ENCODE data around the gene NTMT1. TPM values are rescaled to one million over a fixed set of nuclear protein-coding genes. Genes with fewer than 3 reads are reported as not detected.

NTMT1 gene
- total RNA-seq, 3 donors from 2014 or later: 17.8 to 31.1 (median 27.4) TPM

DNA sequence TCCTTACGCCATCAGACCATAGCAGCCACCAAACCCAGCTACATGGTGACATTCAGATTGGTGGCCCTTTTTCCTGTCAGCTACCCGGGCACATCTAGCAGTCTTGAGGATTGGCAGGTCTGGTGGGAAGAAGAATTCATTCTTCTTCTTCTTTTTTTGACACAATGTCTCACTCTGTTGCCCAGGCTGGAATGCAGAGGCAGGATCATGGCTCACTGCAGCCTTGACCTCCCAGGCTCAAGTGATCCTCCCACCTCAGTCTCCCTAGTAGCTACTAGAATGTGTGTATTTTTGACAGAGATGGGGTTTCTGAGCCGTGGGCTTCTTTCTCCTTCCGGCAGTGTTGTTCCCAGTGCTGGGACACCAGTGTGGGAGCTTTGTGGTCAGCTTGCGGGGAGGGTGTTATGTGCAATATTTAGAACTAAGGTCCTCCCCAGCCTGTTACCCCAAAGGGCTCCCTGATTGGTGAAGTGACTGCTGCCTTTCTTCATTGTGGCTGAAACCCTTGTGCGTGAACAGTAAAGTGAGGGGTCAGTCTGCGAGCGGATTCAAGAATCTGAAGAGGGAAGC is 3.4 kb downstream of the NTMT1 start:
- H3K27ac ChIP-seq: no peak overlapping the region
- intact Hi-C loops (cut with DNase I; ENCODE audit: low total_unique reads): no loop called here
- no peaks in the 10 kb centered on the region for H3K9me3 ChIP-seq
- H3K4me3 ChIP-seq: no peak overlapping the region
- no peak for DNase-seq (ENCODE audit: low spot score in 2 of 2)
- TF ChIP-seq POLR2A (IDR thresholded peaks at IDR 0.05): no peak
- TF ChIP-seq CTCF (IDR thresholded peaks at IDR 0.05): no peak
- no peak for TF ChIP-seq POLR2AphosphoS5 (IDR thresholded peaks at IDR 0.05)
- H3K4me1 ChIP-seq: peaks cover 11 to 34% of the 10 kb centered on the region in 2 donors
- H3K27me3 ChIP-seq: no peaks in the 10 kb centered on the region
- H3K36me3 ChIP-seq: no peaks in the 10 kb centered on the region

GRCh38 chr9:129630967-129631673 is 5.2 kb downstream of the NTMT1 start:
- Histone ChIP-seq H3K9me3 (no peaks in the 10 kb centered on the region), H3K4me1 (peaks cover 11 to 34% of the 10 kb centered on the region in 2 donors), H3K27ac (peak overlapping the region; percentile 70 to 80), H3K27me3 (no peaks in the 10 kb centered on the region), H3K36me3 (no peaks in the 10 kb centered on the region), H3K4me3 (peak overlapping the region in 1 of 3 donors; percentile 46)
- no peak for TF ChIP-seq POLR2A (IDR thresholded peaks at IDR 0.05)
- peak in 1 of 3 donors; percentile 16 for TF ChIP-seq CTCF (IDR thresholded peaks at IDR 0.05)
- TF ChIP-seq POLR2AphosphoS5 (IDR thresholded peaks at IDR 0.05): no peak
- intact Hi-C loops (cut with DNase I; ENCODE audit: low total_unique reads): no loop called here
- DNase-seq (ENCODE audit: low spot score in 2 of 2): no peak

- TF ChIP-seq CTCF (IDR thresholded peaks at IDR 0.05) (no peak), POLR2AphosphoS5 (IDR thresholded peaks at IDR 0.05) (no peak), POLR2A (IDR thresholded peaks at IDR 0.05) (no peak)
- no peaks in the 10 kb centered on the region for H3K36me3 ChIP-seq
- H3K27me3 ChIP-seq: no peaks in the 10 kb centered on the region
- H3K27ac ChIP-seq: peak overlapping the region; percentile 70 to 80
- no peaks in the 10 kb centered on the region for H3K9me3 ChIP-seq
- DNase-seq (ENCODE audit: low spot score in 2 of 2): no peak
- peaks cover 9 to 33% of the 10 kb centered on the region in 2 donors for H3K4me1 ChIP-seq
- intact Hi-C loops (cut with DNase I; ENCODE audit: low total_unique reads): no loop called here
- H3K4me3 ChIP-seq: peak overlapping the region in 1 of 3 donors; percentile 46
These were observed 5.7 kb downstream of the NTMT1 start for GRCh38 chr9:129631674-129632129.

GRCh38 chr9:129632460-129632859 is 6.5 kb downstream of the NTMT1 start:
- no peak for DNase-seq (ENCODE audit: low spot score in 2 of 2)
- Histone ChIP-seq H3K4me3 (no peak overlapping the region), H3K9me3 (no peaks in the 10 kb centered on the region), H3K27me3 (no peaks in the 10 kb centered on the region), H3K36me3 (no peaks in the 10 kb centered on the region), H3K27ac (peak overlapping the region; percentile 2 to 70), H3K4me1 (peaks cover 3 to 25% of the 10 kb centered on the region in 2 donors)
- intact Hi-C loops (cut with DNase I; ENCODE audit: low total_unique reads): no loop called here
- TF ChIP-seq POLR2AphosphoS5 (IDR thresholded peaks at IDR 0.05): no peak

DNA sequence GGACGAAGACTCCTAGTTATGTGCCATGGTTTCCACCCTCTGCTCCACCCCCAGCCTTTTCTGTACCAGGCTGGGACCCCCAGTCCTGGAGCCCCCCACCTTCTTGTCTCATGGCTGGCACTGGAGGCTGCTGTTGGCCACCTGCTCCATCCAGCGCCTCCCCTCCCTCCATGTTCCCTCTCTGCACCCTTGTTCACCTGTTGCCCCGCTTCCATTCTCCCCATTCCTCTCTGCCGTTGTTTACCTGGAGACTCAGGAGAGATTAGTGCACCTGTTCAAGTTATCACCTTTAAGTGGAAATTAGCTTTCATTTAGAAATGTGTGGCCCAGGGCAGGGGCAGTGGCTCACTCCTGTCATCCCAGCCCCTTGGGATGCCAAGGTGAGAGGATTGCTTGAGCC is 7.2 kb downstream of the NTMT1 start:
- Histone ChIP-seq H3K4me1 (peaks cover 0 to 18% of the 10 kb centered on the region in 2 donors), H3K4me3 (no peak overlapping the region), H3K27me3 (no peaks in the 10 kb centered on the region), H3K27ac (peak overlapping the region in 1 of 2 donors; percentile 2), H3K9me3 (no peaks in the 10 kb centered on the region), H3K36me3 (no peaks in the 10 kb centered on the region)
- no peak for DNase-seq (ENCODE audit: low spot score in 2 of 2)
- TF ChIP-seq CTCF (IDR thresholded peaks at IDR 0.05) (no peak), POLR2A (IDR thresholded peaks at IDR 0.05) (no peak), POLR2AphosphoS5 (IDR thresholded peaks at IDR 0.05) (no peak)
- intact Hi-C loops (cut with DNase I; ENCODE audit: low total_unique reads): no loop called here
